H1 (cell line): ENCODE measurements around the gene MARK3.

Experiments
- EZH2 ChIP-seq: fragments of 200-600 bp; sonication (generic); IDR thresholded peaks from 2 replicates; pipeline ENCODE4 v1.7.1; 2012; ENCODE audit warnings: low read depth, mild to moderate bottlenecking, moderate library complexity, low read length, inconsistent platforms; ENCODE audit not compliant: severe bottlenecking
- HDAC6 ChIP-seq: IDR thresholded peaks from one replicate; pipeline ENCODE4 v1.7.1; 2012; ENCODE audit warnings: low read depth, mild to moderate bottlenecking, inconsistent platforms, low read length, moderate library complexity
- KDM4A ChIP-seq: IDR thresholded peaks from one replicate; pipeline ENCODE4 v1.7.1; 2012; ENCODE audit warnings: low read depth, mild to moderate bottlenecking, moderate library complexity, low read length, inconsistent platforms; ENCODE audit not compliant: severe bottlenecking
- POLR2AphosphoS5 ChIP-seq: IDR thresholded peaks from 2 replicates; pipeline ENCODE4 v1.6.1; 2011; ENCODE audit warnings: low read depth, low read length
- SP1 ChIP-seq: IDR thresholded peaks from 2 replicates; pipeline ENCODE4 v1.6.1; 2011; ENCODE audit warnings: low read depth, low read length

- no peak for TF ChIP-seq HDAC6
- no peak; the same call in 1 of the 2 replicates for TF ChIP-seq POLR2AphosphoS5
- no peak for TF ChIP-seq SP1
- no peak for TF ChIP-seq EZH2
- no peak for TF ChIP-seq KDM4A
Observed at GRCh38 chr14:103504991-103505565, 119.9 kb downstream of the MARK3 start.
